Activated naive CD8-positive, alpha-beta T cell treated with anti-CD3 and anti-CD28 coated beads for 36 hours (primary cell): ENCODE results near the gene GPR4. TPM values are rescaled to one million over a fixed set of nuclear protein-coding genes. Genes with fewer than 3 reads are reported as not detected.
A peak's percentile ranks its signal among the peaks of the same experiment; 100 is the strongest.

ENCODE experiments used
- DNase-seq: peaks from one replicate; pipeline ENCODE4 v3.0.0; 2021
- H3K27ac Mint-ChIP-seq: one replicate; pipeline ENCODE4 v1.8.0; 2022; ENCODE audit warnings: mild to moderate bottlenecking, moderate library complexity, mixed read lengths
- H3K27me3 Mint-ChIP-seq: one replicate; pipeline ENCODE4 v1.8.0; 2022; ENCODE audit warnings: mild to moderate bottlenecking, mixed read lengths
- H3K36me3 Mint-ChIP-seq: one replicate; pipeline ENCODE4 v1.8.0; 2021; ENCODE audit warnings: mild to moderate bottlenecking, mixed read lengths
- H3K4me1 Mint-ChIP-seq: one replicate; pipeline ENCODE4 v1.8.0; 2021; ENCODE audit warnings: mixed read lengths
- H3K4me3 Mint-ChIP-seq: one replicate; pipeline ENCODE4 v1.8.0; 2022; ENCODE audit warnings: mild to moderate bottlenecking, moderate library complexity, mixed read lengths
- H3K9me3 Mint-ChIP-seq: one replicate; pipeline ENCODE4 v1.8.0; 2022; ENCODE audit warnings: mixed read lengths
- total RNA-seq, 2 experiments: library from RNA; stranded (reverse); gene quantifications; one replicate each; pipeline ENCODE4 v1.2.3, GENCODE V29; 2021

Gene GPR4
- total RNA-seq = not detected

GRCh38 chr19:45601524-45602374 lies at the start of gene GPR4:
Gene GPR4, minus strand, starts transcription at chr19:45602212. Its CDS starts 10,346 bp downstream, at chr19:45591866.
- Mint-ChIP-seq H3K27ac (no peak within 1 kb of the TSS), H3K9me3 (no peaks in the 10 kb centered on the region), H3K36me3 (no peaks in the 10 kb centered on the region), H3K4me3 (no peak within 1 kb of the TSS), H3K4me1 (peaks cover 26% of the 10 kb centered on the region), H3K27me3 (peaks cover 67% of the 10 kb centered on the region)
- DNase-seq = no peak

GRCh38 chr19:45650722-45651121 lies 48.7 kb upstream of the GPR4 start:
- peaks cover 8% of the 10 kb centered on the region for H3K4me1 Mint-ChIP-seq
- H3K9me3 Mint-ChIP-seq = no peaks in the 10 kb centered on the region
- DNase-seq = no peak
- H3K27ac Mint-ChIP-seq = no peak overlapping the region
- H3K4me3 Mint-ChIP-seq = no peak overlapping the region
- no peaks in the 10 kb centered on the region for H3K36me3 Mint-ChIP-seq
- peaks cover 24% of the 10 kb centered on the region for H3K27me3 Mint-ChIP-seq

GRCh38 chr19:45646345-45646698 lies 44.3 kb upstream of the GPR4 start:
- Mint-ChIP-seq H3K27ac (no peak overlapping the region), H3K4me1 (peaks cover 24% of the 10 kb centered on the region), H3K9me3 (no peaks in the 10 kb centered on the region), H3K36me3 (no peaks in the 10 kb centered on the region), H3K4me3 (peak overlapping the region; percentile 74), H3K27me3 (peaks cover 28% of the 10 kb centered on the region)
- DNase-seq = no peak

- Mint-ChIP-seq H3K36me3 (peaks cover 5% of the 10 kb centered on the region), H3K4me3 (peak overlapping the region; percentile 74), H3K27me3 (peaks cover 27% of the 10 kb centered on the region), H3K4me1 (peaks cover 29% of the 10 kb centered on the region), H3K27ac (peak overlapping the region; percentile 45), H3K9me3 (peaks cover 3% of the 10 kb centered on the region)
- peak; percentile 87 for DNase-seq
Measured at GRCh38 chr19:45645631-45646344, 43.8 kb upstream of the GPR4 start.

GRCh38 chr19:45645068-45645630 lies 43.1 kb upstream of the GPR4 start:
- no peak for DNase-seq
- no peak overlapping the region for H3K27ac Mint-ChIP-seq
- peaks cover 31% of the 10 kb centered on the region for H3K4me1 Mint-ChIP-seq
- H3K27me3 Mint-ChIP-seq = peaks cover 25% of the 10 kb centered on the region
- peaks cover 5% of the 10 kb centered on the region for H3K9me3 Mint-ChIP-seq
- peaks cover 8% of the 10 kb centered on the region for H3K36me3 Mint-ChIP-seq
- H3K4me3 Mint-ChIP-seq = peak overlapping the region; percentile 74

- H3K9me3 Mint-ChIP-seq = peaks cover 5% of the 10 kb centered on the region
- peaks cover 34% of the 10 kb centered on the region for H3K4me1 Mint-ChIP-seq
- H3K27me3 Mint-ChIP-seq = peaks cover 24% of the 10 kb centered on the region
- H3K4me3 Mint-ChIP-seq = peak overlapping the region; percentile 81
- H3K27ac Mint-ChIP-seq = no peak overlapping the region
- H3K36me3 Mint-ChIP-seq = peaks cover 10% of the 10 kb centered on the region
- no peak for DNase-seq
Measured at GRCh38 chr19:45643927-45644771, 42.1 kb upstream of the GPR4 start.

GRCh38 chr19:45643024-45643926 lies 41.3 kb upstream of the GPR4 start:
- Mint-ChIP-seq H3K36me3 (peaks cover 18% of the 10 kb centered on the region), H3K9me3 (peaks cover 5% of the 10 kb centered on the region), H3K27me3 (peaks cover 24% of the 10 kb centered on the region), H3K4me3 (peak overlapping the region; percentile 81), H3K27ac (peak overlapping the region; percentile 98), H3K4me1 (peaks cover 40% of the 10 kb centered on the region)
- DNase-seq = peak; percentile 94

GRCh38 chr19:45641274-45642105 lies 39.5 kb upstream of the GPR4 start:
- peaks cover 38% of the 10 kb centered on the region for H3K4me1 Mint-ChIP-seq
- DNase-seq = peak; percentile 89
- H3K27ac Mint-ChIP-seq = peak overlapping the region; percentile 98
- H3K9me3 Mint-ChIP-seq = peaks cover 5% of the 10 kb centered on the region
- H3K27me3 Mint-ChIP-seq = peaks cover 13% of the 10 kb centered on the region
- peaks cover 24% of the 10 kb centered on the region for H3K36me3 Mint-ChIP-seq
- peak overlapping the region; percentile 91 for H3K4me3 Mint-ChIP-seq

- Mint-ChIP-seq H3K4me1 (peaks cover 32% of the 10 kb centered on the region), H3K36me3 (peaks cover 26% of the 10 kb centered on the region), H3K27me3 (peaks cover 7% of the 10 kb centered on the region), H3K4me3 (peak overlapping the region; percentile 91), H3K9me3 (peaks cover 5% of the 10 kb centered on the region), H3K27ac (peak overlapping the region; percentile 98)
- DNase-seq = peak; percentile 62
Measured at GRCh38 chr19:45640849-45641273, 38.8 kb upstream of the GPR4 start.

GRCh38 chr19:45638930-45639729 lies 37.1 kb upstream of the GPR4 start, which contains the start of gene EML2:
Gene EML2, minus strand, starts transcription at chr19:45639397. Its CDS starts 21 bp downstream, at chr19:45639376.
- H3K36me3 Mint-ChIP-seq = peaks cover 26% of the 10 kb centered on the region
- H3K27ac Mint-ChIP-seq = peak within 1 kb of the TSS; percentile 85
- peaks cover 29% of the 10 kb centered on the region for H3K4me1 Mint-ChIP-seq
- H3K4me3 Mint-ChIP-seq = peak within 1 kb of the TSS; percentile 92
- no peaks in the 10 kb centered on the region for H3K27me3 Mint-ChIP-seq
- peaks cover 5% of the 10 kb centered on the region for H3K9me3 Mint-ChIP-seq
- peak; percentile 66 for DNase-seq

- H3K4me3 Mint-ChIP-seq = peak overlapping the region; percentile 92
- no peaks in the 10 kb centered on the region for H3K27me3 Mint-ChIP-seq
- no peak overlapping the region for H3K27ac Mint-ChIP-seq
- DNase-seq = no peak
- H3K36me3 Mint-ChIP-seq = peaks cover 26% of the 10 kb centered on the region
- peaks cover 5% of the 10 kb centered on the region for H3K9me3 Mint-ChIP-seq
- H3K4me1 Mint-ChIP-seq = peaks cover 22% of the 10 kb centered on the region
Measured at GRCh38 chr19:45637890-45638667, 36.1 kb upstream of the GPR4 start.

GRCh38 chr19:45636902-45637301 lies 34.9 kb upstream of the GPR4 start:
- Mint-ChIP-seq H3K36me3 (peaks cover 31% of the 10 kb centered on the region), H3K9me3 (peaks cover 5% of the 10 kb centered on the region), H3K4me3 (no peak overlapping the region), H3K27me3 (no peaks in the 10 kb centered on the region), H3K27ac (no peak overlapping the region), H3K4me1 (peaks cover 19% of the 10 kb centered on the region)
- DNase-seq = no peak
